ENCODE data around the gene CD70.

- TF ChIP-seq POLR2A (IDR thresholded peaks at IDR 0.05; ENCODE audit: low read depth, low read length) (no peak), POLR2AphosphoS5 (IDR thresholded peaks at IDR 0.05; ENCODE audit: low read depth, low read length) (no peak), TAF1 (IDR thresholded peaks at IDR 0.05; ENCODE audit: low read depth, low read length) (no peak), SPI1 (IDR thresholded peaks at IDR 0.05; ENCODE audit: low read depth, low read length) (peak; percentile 54)
These were observed 48.5 kb upstream of the CD70 start for GRCh38 chr19:6639439-6639838.

All from GM12891 (cell line).